ENCODE data around the gene SNED1. TPM values are rescaled to one million over a fixed set of nuclear protein-coding genes. Genes with fewer than 3 reads are reported as not detected.
A peak's percentile ranks its signal among the peaks of the same experiment; 100 is the strongest.

Gene SNED1
- total and polyA plus RNA-seq, 2 experiments from 2014 or later = 6.1 to 29.4 TPM

DNA sequence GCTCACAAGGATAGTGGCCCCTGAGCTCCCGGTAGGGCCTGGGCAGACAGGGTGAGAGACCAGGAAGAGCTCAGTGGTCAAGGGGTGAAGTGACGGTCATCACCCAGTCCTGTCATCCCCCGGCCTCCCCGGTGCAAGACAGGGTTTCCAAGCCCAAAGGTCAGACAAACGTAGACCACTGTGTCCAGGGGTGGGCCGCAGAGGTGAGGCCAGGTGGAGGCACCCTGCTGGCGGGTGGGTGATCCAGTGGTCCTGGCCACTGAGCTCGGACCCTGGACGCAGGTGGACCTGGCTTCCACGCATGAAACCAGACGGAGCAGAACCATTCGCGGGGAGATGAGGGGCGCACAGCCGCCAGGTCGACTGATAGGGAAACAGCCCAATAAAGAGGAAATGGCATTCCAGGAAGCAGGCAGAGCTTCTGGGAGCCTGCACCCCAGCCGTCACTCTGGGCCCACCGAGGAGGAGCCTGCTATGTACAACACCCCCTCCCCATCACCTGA, 14.4 kb upstream of the SNED1 start:
- no peaks in the 10 kb centered on the region for H3K27me3 ChIP-seq (replicated peaks; ENCODE audit: insufficient read depth)
- H3K9me2 ChIP-seq (ENCODE audit: insufficient read depth) = no peaks in the 10 kb centered on the region
- no peaks in the 10 kb centered on the region for H4K20me1 ChIP-seq (ENCODE audit: insufficient read depth)
- no peak overlapping the region for H3K27ac ChIP-seq
- no peak overlapping the region for H3K4me2 ChIP-seq (ENCODE audit: unreplicated experiment)
- WGBS, 2 experiments (ENCODE audit: low coverage in 1 of 2, low lambda C conversion rate in 2 of 2, missing lambda C conversion rate in 2 of 2) = 68 to 69% methylated on average over 17 to 18 of the region's 18 CpGs
- in situ Hi-C loops (cut with MboI) = no loop called here
- H3K9me3 ChIP-seq (ENCODE audit: low read depth) = no peaks in the 10 kb centered on the region
- H2AFZ ChIP-seq = no peak overlapping the region
- no peak for DNase-seq
- TF ChIP-seq EZH2phosphoT487 (IDR thresholded peaks at IDR 0.05; ENCODE audit: insufficient read depth, low read depth) = no peak
- no peaks in the 10 kb centered on the region for H3K79me2 ChIP-seq (ENCODE audit: insufficient read depth)
- H3K36me3 ChIP-seq (ENCODE audit: low read depth) = no peaks in the 10 kb centered on the region
- H3K9ac ChIP-seq = no peak overlapping the region
- H3K4me1 ChIP-seq (ENCODE audit: insufficient read depth) = peaks cover 12% of the 10 kb centered on the region; the same call in 1 of the 2 replicates
- H3K4me3 ChIP-seq = no peak overlapping the region
- H3F3A ChIP-seq (ENCODE audit: insufficient read depth) = no peaks in the 10 kb centered on the region

DNA sequence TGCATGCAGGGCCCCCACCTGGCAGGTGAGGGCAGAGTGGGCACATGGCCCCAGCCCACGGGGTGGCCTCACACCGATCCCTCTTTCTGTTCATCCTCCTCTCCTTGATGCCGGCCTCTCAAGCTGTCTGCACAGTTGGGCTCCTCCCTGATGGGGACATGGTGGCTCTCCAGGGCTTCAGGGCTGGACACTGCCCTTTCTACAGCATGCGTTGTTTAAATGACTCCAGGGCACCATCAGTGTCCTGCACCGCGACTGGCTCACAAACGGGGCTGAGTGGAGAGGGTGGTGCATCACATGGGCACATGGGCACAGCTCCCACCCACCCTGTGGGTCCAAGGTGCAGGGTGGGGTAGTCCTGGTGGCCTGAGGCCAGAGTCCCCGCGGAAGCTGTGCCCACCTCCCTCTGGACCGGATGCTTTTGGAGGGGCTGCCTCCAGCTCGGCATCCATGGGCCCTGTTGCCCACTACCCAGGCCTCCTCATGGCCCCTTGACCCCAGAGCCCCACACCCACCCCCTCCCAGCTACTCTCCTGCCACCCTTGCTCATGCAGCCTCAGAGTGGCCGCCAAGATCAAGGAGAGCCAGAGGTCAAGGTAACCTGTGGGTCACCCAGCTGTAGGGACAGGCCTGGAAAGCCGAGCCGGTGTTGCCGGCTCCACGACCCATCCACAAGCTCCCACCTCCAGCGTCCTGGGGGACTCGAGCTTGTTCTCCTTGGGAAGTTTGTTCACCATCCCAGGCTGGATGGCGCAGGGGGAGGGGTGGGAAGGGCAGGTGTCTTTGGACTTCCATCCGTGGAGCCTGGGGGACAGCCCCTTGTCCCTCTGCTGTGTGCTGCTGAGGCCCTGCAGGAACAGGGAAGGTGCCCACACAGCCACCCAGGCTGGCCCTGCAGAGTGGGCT, 12.3 kb upstream of the SNED1 start:
- peaks cover 12% of the 10 kb centered on the region; the same call in 1 of the 2 replicates for H3K4me1 ChIP-seq (ENCODE audit: insufficient read depth)
- TF ChIP-seq EZH2 (IDR thresholded peaks at IDR 0.05; ENCODE audit: insufficient read depth, poor library complexity, severe bottlenecking) = no peak
- TF ChIP-seq EZH2phosphoT487 (IDR thresholded peaks at IDR 0.05; ENCODE audit: insufficient read depth, low read depth) = no peak

DNA sequence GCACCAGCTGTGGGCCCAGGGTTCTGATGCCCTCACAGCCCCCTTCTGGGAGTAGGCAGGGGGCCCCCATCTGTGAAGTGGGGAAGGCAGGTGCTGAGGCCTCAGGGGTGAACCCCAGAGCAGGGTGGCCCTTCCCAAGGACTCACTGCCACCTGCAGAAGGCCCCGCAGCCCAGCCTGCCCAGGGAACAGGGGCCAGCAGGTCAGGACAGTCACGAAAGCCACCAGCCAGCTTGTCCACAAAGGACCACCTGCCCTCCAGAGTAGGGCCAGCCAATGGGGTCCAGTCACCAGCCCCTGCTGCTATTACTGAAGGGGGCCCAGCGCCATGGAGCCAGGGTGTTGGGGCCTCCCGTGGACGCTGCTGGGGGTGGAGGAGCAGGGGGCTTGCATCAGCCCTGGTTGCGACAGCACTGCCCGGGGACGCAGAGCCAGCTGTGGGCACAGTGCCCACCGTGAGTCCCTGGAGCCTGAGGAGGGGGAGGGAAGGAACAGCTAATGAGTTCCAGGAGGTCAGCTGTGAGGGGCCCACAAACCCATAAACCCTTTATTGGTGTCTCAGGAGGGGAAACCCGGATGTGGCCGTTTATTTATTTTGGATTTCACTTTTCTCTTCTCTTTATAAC, 11.5 kb upstream of the SNED1 start:
- H3K9ac ChIP-seq = no peak overlapping the region
- in situ Hi-C loops (cut with MboI) = no loop called here
- TF ChIP-seq EZH2 (IDR thresholded peaks at IDR 0.05; ENCODE audit: insufficient read depth, poor library complexity, severe bottlenecking) = no peak
- no peak for TF ChIP-seq EZH2phosphoT487 (IDR thresholded peaks at IDR 0.05; ENCODE audit: insufficient read depth, low read depth)
- H3K4me1 ChIP-seq (ENCODE audit: insufficient read depth) = peaks cover 9% of the 10 kb centered on the region
- H3K9me3 ChIP-seq (ENCODE audit: low read depth) = no peaks in the 10 kb centered on the region
- H3K27me3 ChIP-seq (replicated peaks; ENCODE audit: insufficient read depth) = no peaks in the 10 kb centered on the region
- H3K4me2 ChIP-seq (ENCODE audit: unreplicated experiment) = no peak overlapping the region
- H3K79me2 ChIP-seq (ENCODE audit: insufficient read depth) = no peaks in the 10 kb centered on the region
- no peaks in the 10 kb centered on the region for H3F3A ChIP-seq (ENCODE audit: insufficient read depth)
- peak; percentile 50 for DNase-seq
- H4K20me1 ChIP-seq (ENCODE audit: insufficient read depth) = no peaks in the 10 kb centered on the region
- H3K4me3 ChIP-seq = no peak overlapping the region
- no peaks in the 10 kb centered on the region for H3K36me3 ChIP-seq (ENCODE audit: low read depth)
- no peak overlapping the region; the same call in 1 of the 2 replicates for H2AFZ ChIP-seq
- 19 to 24% methylated on average over 11 of the region's 11 CpGs for WGBS, 2 experiments (ENCODE audit: low coverage in 1 of 2, low lambda C conversion rate in 2 of 2, missing lambda C conversion rate in 2 of 2)
- no peak overlapping the region for H3K27ac ChIP-seq
- H3K9me2 ChIP-seq (ENCODE audit: insufficient read depth) = no peaks in the 10 kb centered on the region

More for the DNA sequence above, 12.3 kb upstream of the SNED1 start:
- Histone ChIP-seq H3K36me3 (ENCODE audit: low read depth) (no peaks in the 10 kb centered on the region), H3K4me2 (ENCODE audit: unreplicated experiment) (no peak overlapping the region), H3F3A (ENCODE audit: insufficient read depth) (no peaks in the 10 kb centered on the region), H3K9me2 (ENCODE audit: insufficient read depth) (no peaks in the 10 kb centered on the region), H3K27me3 (replicated peaks; ENCODE audit: insufficient read depth) (no peaks in the 10 kb centered on the region), H2AFZ (no peak overlapping the region), H3K27ac (no peak overlapping the region), H3K4me3 (no peak overlapping the region), H4K20me1 (ENCODE audit: insufficient read depth) (no peaks in the 10 kb centered on the region), H3K79me2 (ENCODE audit: insufficient read depth) (no peaks in the 10 kb centered on the region), H3K9ac (no peak overlapping the region), H3K9me3 (ENCODE audit: low read depth) (no peaks in the 10 kb centered on the region)
- WGBS, 2 experiments (ENCODE audit: low coverage in 1 of 2, low lambda C conversion rate in 2 of 2, missing lambda C conversion rate in 2 of 2) = 80 to 83% methylated on average over 17 to 19 of the region's 20 CpGs
- no peak for DNase-seq
- in situ Hi-C loops (cut with MboI) = no loop called here

DNA sequence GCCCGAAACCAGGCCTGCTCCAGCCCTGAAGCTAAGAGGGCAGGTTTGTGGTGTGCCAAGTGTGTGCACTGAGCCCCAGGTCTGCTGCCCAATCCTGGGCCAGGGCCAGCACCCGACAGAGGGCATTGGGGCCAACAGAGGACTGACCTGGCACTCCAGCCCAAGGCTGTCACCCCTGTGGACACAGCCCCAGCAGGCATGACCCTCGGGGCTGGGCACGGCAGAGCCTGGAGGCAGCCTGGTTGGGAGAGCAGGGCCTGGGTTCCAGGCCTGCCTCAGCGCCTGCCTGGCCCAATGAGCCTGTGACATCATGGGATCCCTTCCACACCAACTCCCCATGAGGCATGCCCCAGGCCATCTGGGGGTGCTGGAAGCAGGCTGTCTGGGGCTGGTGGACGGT, 10.8 kb upstream of the SNED1 start:
- H3K4me1 ChIP-seq (ENCODE audit: insufficient read depth) = peaks cover 16% of the 10 kb centered on the region
- no peak overlapping the region for H3K4me2 ChIP-seq (ENCODE audit: unreplicated experiment)
- no peak for TF ChIP-seq EZH2phosphoT487 (IDR thresholded peaks at IDR 0.05; ENCODE audit: insufficient read depth, low read depth)
- TF ChIP-seq EZH2 (IDR thresholded peaks at IDR 0.05; ENCODE audit: insufficient read depth, poor library complexity, severe bottlenecking) = no peak
- no peak overlapping the region for H3K9ac ChIP-seq
- no peaks in the 10 kb centered on the region for H3K79me2 ChIP-seq (ENCODE audit: insufficient read depth)
- H3F3A ChIP-seq (ENCODE audit: insufficient read depth) = peaks cover 5% of the 10 kb centered on the region; the same call in 1 of the 2 replicates
- WGBS, 2 experiments (ENCODE audit: low coverage in 1 of 2, low lambda C conversion rate in 2 of 2, missing lambda C conversion rate in 2 of 2) = 66 to 69% methylated on average over 6 of the region's 6 CpGs
- no peaks in the 10 kb centered on the region for H3K9me2 ChIP-seq (ENCODE audit: insufficient read depth)
- H3K27me3 ChIP-seq (replicated peaks; ENCODE audit: insufficient read depth) = no peaks in the 10 kb centered on the region
- no peaks in the 10 kb centered on the region for H4K20me1 ChIP-seq (ENCODE audit: insufficient read depth)
- H3K4me3 ChIP-seq = no peak overlapping the region
- no peak overlapping the region for H3K27ac ChIP-seq
- in situ Hi-C loops (cut with MboI) = no loop called here
- no peak for DNase-seq
- no peaks in the 10 kb centered on the region for H3K9me3 ChIP-seq (ENCODE audit: low read depth)
- no peak overlapping the region; the same call in 1 of the 2 replicates for H2AFZ ChIP-seq
- H3K36me3 ChIP-seq (ENCODE audit: low read depth) = no peaks in the 10 kb centered on the region

All from GM23248 (cell line).